Cerebellar cortex (tissue), 1 donor: ENCODE data around the gene CD300LB.
A peak's percentile ranks its signal among the peaks of the same experiment; 100 is the strongest.
"Not testable (repeated sequence)": the region's sequence is repeated elsewhere in the genome, so short reads cannot be mapped to it uniquely, and the experiment has no call there.

Experiments used
- DNase-seq: peaks from one replicate; pipeline ENCODE4 v3.0.0-alpha.2; 2015; ENCODE audit warnings: low spot score

The CD300LB gene

GRCh38 chr17:74493331-74493833 lies 37.9 kb downstream of the CD300LB start:
- DNase-seq = peak; percentile 75

GRCh38 chr17:74491626-74492025 lies 39.6 kb downstream of the CD300LB start:
- no peak for DNase-seq

DNA sequence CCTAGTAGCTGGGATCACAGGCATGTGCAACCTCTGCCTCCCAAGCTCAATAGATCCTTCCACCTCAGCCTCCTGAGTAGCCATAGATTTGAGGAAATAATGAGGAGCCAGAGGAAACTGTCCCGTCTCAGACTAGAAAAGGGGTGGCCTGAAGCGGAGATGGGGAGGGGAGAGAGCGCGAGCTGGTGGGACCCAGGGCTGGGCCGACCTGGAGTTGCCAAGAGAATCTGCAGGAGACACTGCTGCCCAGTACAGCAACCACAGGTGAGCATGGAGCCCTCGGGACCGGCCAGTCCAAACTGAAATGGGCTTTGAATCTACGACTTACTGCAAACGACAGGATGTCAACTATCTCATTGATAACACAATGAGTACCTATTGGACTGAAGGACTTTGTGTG lies 40.6 kb downstream of the CD300LB start:
- DNase-seq = no peak

GRCh38 chr17:74488276-74488675 lies 43.0 kb downstream of the CD300LB start:
- not testable (repeated sequence) for DNase-seq

- no peak for DNase-seq
Measured at GRCh38 chr17:74485841-74486240, 45.4 kb downstream of the CD300LB start.

DNA sequence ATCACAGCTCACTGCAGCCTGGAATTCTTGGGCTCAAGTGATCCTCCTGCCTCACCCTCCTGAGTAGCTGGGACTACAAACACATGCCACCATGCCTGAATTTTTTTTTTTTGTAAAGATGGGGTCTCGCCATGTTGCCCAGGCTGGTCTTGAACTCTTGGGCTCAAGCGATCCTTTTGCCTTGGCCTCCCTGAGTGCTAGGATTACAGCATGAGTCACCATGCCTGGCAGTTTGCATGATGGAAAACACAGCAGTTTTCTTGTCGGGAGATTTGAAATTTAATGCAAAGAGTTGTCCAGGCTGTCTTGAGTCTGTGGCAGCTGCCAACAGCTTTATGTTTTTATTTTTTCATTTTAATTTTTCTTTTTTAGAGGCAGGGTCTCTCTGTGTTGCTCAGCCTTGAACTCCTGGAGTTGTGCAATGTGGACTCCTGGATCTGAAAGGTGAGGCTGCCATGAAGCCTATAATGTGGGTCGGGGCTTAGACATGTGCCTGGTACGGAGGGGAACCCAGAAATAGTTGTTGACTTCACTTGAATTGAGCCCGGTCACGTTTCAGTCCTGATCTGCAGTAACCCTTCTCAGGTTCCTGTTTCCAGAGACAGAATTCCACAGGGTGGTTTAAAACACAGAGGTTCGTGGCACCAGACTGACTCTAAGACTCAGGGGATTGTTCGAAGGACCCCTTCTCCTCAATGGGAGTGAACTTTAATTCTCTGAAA lies 46.1 kb downstream of the CD300LB start:
- DNase-seq = no peak

GRCh38 chr17:74484066-74484465 lies 47.2 kb downstream of the CD300LB start:
- no peak for DNase-seq

DNA sequence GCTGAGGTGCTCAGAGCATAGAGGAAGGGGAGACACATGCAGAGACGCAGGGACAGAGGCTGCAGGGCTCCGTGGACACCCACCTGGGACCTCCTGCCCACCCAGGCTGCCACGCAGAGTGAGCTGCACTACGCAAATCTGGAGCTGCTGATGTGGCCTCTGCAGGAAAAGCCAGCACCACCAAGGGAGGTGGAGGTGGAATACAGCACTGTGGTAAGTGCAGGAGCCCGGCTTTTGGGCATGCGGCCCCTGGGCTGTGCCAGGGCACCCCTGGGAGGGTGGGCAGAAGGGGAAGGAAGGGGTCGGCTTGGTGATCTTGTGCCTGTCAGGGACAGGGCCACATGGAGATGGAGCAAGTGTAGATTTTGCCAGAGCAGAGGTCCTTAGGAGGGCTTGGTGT lies 49.7 kb downstream of the CD300LB start:
- no peak for DNase-seq

DNA sequence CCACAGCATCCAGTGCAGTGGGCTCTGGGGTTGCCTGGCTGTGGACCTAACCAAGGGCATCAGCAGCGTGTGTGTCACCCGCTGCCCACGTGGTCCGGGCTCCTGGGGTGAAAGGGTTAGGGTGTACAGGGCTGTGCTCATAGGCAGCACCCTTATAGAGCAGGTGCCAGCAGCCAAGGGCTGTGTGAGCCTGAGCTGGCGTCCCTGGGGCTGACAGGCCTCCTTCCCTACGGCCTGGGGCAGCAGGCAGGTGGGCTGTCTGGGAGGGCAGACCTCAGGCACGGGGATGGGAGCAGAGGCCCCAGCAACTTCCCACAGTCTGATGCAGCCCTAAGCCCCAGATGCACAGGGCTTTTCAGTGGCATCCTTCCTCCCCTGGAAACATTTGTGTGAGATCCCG lies 51.0 kb downstream of the CD300LB start:
- DNase-seq = no peak

DNA sequence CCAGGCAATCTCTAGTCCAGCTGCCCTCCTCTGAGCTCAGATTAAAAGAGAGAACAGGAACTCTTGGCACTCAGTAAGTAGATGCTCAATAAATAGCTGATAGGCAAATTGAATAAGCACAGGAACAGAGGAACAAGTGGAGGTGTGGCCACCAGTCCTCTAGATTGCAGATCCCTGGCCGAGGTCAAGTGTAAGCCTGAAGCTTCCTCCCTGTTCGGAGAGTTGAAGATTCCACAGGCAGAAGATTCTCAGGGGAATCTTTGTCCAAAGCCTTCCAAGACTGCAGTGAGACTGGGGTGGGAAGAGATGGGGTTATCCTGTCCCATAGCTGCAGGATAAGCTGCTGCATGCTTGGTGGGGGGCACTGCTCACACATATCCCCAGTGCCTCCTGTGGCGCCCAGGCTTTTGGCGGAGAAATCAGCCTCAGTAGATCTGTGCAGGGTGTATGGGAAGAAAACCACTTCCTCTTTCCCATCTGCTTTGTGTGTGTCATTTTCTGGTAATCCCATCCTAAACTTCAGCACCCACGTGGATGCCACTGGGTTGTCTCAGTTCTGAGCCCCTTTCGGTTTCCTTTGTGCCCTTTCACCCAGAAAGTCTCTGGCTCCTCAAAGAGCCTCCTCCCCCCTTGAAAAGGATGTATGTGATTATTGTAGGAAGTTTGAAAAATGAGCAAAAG lies 52.7 kb downstream of the CD300LB start:
- DNase-seq = no peak

GRCh38 chr17:74477411-74477810 lies 53.9 kb downstream of the CD300LB start:
- DNase-seq = no peak

DNA sequence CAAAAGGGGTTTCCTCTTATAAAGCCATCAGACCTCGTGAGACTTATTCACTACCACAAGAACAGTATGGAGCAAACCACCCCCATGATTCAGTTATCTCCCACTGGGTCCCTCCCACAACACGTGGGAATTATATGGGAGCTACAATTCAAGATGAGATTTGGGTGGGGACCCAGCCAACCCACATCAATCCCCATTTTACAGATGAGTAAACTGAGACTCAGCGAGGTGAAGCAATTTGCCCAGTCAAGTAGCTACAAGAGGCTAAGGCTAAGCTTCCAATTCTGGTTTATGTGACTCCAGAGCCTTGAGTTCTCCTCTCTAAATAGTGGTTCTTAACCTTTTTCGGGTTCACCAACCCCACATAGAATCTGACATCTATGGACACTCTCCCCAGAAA lies 56.1 kb downstream of the CD300LB start:
- DNase-seq = no peak

GRCh38 chr17:74474043-74474792 lies 57.1 kb downstream of the CD300LB start:
- no peak for DNase-seq

DNA sequence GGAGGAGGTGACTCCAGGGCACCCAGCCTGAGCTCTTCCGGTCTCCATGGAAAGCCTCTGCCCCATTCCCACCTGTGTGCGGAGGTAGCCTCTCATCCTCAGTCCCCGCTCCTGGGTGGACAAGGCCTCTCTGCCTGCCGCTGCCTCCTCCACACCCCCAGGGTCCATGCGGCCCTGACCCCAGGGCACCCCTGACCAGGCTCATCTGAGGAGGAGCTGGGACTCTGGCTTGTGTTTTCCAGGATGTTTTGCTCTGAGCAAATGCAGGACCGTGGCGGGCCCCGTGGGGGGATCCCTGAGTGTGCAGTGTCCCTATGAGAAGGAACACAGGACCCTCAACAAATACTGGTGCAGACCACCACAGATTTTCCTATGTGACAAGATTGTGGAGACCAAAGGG lies 58.0 kb downstream of the CD300LB start:
- no peak for DNase-seq

DNA sequence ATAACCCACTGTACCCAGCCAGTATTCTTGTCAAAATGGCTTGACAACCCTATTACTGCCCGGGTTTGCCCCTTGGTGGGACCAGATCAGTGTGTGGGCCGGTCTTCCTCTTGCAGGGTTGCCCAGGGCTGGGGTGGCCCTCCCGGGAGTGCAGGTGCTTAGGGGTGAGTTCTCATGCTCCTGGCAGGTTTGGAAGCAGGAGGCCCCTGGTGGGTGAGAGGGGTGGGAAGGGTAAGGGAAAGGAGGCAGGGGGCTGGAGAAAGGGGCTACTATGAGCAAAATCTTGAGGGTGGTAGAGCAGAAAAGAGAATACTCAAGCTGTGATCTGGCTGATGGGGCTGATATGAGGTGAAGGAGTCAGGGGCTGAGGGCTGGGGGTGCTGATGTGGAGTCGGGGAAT lies 58.4 kb downstream of the CD300LB start:
- DNase-seq = no peak

DNA sequence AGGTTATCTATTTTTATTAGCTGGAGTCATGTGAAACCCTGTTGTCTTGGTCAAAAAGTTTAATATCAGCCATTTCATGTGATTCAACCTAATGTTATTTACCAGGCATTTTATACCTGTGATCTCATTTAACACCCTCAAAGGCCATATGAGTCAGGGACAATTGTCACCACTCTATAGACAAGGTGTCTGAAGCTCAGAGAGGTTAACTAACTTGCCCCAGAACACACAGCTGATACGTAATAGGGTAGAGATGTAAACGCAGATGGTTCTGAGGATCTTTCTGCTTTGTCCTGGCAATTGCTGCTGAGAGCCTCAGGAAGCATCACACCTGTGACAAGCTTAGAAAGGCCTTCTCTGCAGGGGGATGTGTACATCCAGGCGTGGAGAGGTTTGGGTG lies 59.9 kb downstream of the CD300LB start:
- DNase-seq = no peak
